Measurements from ENCODE around the gene LRRC7.
A peak's percentile ranks its signal among the peaks of the same experiment; 100 is the strongest.

LRRC7 gene

GRCh38 chr1:69567652-69568420 is at the start of gene LRRC7:
LRRC7 (plus strand) TSS chr1:69567922; CDS start chr1:69568640, 718 bp downstream.
- peak; percentile 10 for DNase-seq (ENCODE audit: insufficient read length, low spot score)
- no peak for FAIRE-seq

DNA sequence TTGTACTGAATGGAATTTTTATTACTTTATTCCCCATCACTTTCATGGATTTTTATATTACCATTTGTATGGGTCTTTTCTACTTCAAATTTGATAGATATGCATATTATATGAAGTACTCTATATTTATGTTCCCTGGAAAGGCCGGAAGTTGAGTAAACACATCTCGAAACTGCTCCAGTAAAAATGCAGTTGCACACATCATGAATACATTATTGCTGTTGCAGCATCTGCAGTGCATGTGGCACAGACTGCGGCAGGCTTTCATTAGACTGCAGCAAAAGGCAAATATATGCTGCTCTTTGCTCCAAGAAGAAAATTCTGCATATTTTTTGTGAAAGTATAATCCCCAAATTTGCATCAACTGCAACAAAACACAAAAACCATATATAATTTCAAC is 48.7 kb upstream of the LRRC7 start:
- no peak for FAIRE-seq
- DNase-seq (ENCODE audit: insufficient read length, low spot score): no peak

DNA sequence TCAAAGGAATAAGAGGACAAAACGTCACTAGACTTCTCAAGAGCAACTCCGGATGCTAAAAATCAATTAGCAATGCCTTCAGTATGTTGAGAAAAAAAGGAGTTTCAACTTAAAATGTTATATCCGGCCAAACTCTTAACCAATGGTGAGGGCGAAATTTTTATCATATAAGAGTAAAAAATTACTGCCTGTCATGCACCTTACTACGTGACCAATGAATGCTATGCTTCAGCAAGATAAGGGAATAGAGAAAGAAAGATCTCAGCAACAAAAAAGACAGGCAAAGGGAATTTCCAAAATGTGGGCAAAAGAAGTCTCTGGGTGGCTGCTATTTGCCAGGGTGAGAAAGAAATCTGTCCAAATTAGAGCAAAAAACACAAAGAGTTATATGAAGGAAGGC is 47.4 kb upstream of the LRRC7 start:
- no peak for FAIRE-seq
- DNase-seq (ENCODE audit: insufficient read length, low spot score): no peak

DNA sequence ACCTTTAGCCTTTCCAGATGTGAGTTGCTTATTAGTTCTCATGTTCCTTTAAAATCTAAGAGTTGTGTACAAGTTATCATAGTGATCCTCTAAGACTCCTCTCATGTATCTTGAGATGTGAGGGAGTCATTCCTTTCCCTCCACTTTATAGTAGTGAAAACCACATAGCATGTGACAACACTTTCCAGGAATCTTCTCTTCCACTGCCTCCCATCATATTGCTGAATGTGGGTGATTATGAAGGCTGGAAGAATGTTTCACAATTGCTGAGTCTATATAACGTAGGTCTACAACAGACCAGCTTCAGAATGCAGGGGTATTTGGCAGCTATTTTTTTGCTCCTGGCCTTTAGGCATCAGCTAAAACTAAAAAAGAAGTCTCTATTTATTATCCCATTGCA is 44.7 kb upstream of the LRRC7 start:
- peak; percentile 54 for DNase-seq (ENCODE audit: insufficient read length, low spot score)
- FAIRE-seq: no peak

- DNase-seq (ENCODE audit: insufficient read length, low spot score) (no peak), FAIRE-seq (no peak)
These were observed 44.3 kb upstream of the LRRC7 start for GRCh38 chr1:69523461-69523860.

DNA sequence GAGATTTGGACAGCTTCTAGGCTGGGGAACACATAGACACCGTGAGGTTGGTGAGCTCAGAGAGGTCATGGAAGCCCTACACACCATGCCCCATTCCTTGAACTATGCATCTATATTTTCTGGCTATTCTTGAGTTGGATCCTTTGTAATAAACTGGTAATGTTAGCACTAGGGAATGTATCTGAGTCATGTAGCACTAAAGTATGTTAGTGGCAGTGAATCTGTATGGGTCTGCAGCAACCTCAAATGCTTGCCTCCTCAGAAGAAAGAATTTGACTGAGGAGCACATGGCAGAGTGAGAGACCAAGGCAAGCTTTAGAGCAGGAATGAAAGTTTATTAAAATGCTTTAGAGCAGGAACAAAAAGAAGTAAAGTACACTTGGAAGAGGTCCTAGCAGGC is 43.7 kb upstream of the LRRC7 start:
- DNase-seq (ENCODE audit: insufficient read length, low spot score): no peak
- FAIRE-seq: no peak

- DNase-seq (ENCODE audit: insufficient read length, low spot score): no peak
- no peak for FAIRE-seq
These were observed 40.4 kb upstream of the LRRC7 start for GRCh38 chr1:69527273-69527672.

DNA sequence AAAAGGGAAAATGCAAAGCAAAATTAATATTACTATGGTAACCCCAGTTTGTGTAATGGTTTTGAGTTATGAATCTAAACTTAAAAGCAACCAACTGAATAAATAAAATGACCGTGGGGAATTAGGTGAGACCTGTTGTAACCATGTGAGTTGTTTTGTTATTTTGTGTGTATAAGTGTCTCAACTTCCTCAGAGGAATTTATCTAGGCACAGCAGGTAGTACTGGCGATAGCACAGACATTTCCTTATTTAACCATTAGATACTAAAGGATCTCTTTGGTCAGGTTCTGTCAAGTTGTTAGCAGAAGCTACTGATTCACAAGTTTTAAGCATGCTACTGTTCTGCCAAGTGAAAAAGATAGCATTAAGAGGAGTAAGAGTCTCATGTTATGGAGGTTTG is 39.3 kb upstream of the LRRC7 start:
- FAIRE-seq (no peak), DNase-seq (ENCODE audit: insufficient read length, low spot score) (no peak)

- no peak for DNase-seq (ENCODE audit: insufficient read length, low spot score)
- no peak for FAIRE-seq
These were observed 34.4 kb upstream of the LRRC7 start for GRCh38 chr1:69533343-69533742.

GRCh38 chr1:69534829-69535228 is 32.9 kb upstream of the LRRC7 start:
- no peak for DNase-seq (ENCODE audit: insufficient read length, low spot score)
- FAIRE-seq: no peak

DNA sequence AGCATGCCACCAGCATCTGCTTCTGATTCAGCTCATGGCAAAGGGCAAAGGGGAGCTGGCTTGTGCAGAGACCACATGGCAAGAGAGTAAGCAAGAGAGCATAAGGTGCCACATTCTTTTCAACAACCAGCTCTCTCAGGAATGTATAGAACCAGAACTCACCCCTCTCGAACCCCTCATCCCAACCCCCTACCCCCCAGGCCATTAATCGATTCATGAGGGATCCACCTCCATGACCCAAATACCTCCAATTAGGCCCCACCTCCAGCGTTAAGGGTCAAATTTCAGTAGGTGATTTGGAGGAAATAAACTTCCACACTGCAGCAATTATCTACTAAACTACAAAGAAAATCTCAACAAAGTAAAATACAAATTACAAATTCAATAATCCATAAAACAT is 32.2 kb upstream of the LRRC7 start:
- FAIRE-seq: no peak
- no peak for DNase-seq (ENCODE audit: insufficient read length, low spot score)

DNA sequence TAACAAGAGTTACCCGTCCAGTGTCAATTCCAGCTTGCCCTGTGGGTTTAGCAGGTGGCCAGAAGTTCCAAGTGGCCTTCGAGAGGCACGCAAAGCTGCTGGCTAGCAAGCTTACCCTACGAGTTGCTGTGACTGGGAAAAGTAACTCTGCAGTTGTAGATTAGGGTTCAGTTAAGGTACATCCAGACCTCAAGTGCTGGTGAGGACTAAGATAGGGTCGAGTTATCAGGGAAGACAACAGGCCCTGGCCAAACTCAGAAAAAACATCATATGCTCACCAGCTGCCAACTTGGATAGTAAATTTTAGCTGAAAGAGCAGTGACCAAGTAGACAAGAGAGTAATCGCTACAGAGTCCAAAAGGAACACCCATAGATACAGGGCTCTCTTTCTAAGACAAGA is 27.7 kb upstream of the LRRC7 start:
- DNase-seq (ENCODE audit: insufficient read length, low spot score): no peak

GRCh38 chr1:69551476-69552324 is 16.0 kb upstream of the LRRC7 start:
- FAIRE-seq: no peak

More for the DNA sequence above, 27.7 kb upstream of the LRRC7 start:
- FAIRE-seq: no peak

GRCh38 chr1:69553726-69554125 is 14.0 kb upstream of the LRRC7 start:
- DNase-seq (ENCODE audit: insufficient read length, low spot score) (no peak), FAIRE-seq (no peak)

More at GRCh38 chr1:69551476-69552324, 16.0 kb upstream of the LRRC7 start:
- DNase-seq (ENCODE audit: insufficient read length, low spot score): no peak

- no peak for FAIRE-seq
- DNase-seq (ENCODE audit: insufficient read length, low spot score): peak; percentile 4
These were observed 876 bp downstream of the LRRC7 start for GRCh38 chr1:69568421-69569174.

GRCh38 chr1:69569175-69569541 is 1.4 kb downstream of the LRRC7 start:
- no peak for FAIRE-seq

GRCh38 chr1:69569576-69570328 is 2.0 kb downstream of the LRRC7 start:
- DNase-seq (ENCODE audit: insufficient read length, low spot score) (peak; percentile 4), FAIRE-seq (no peak)

More at GRCh38 chr1:69569175-69569541, 1.4 kb downstream of the LRRC7 start:
- no peak for DNase-seq (ENCODE audit: insufficient read length, low spot score)

DNA sequence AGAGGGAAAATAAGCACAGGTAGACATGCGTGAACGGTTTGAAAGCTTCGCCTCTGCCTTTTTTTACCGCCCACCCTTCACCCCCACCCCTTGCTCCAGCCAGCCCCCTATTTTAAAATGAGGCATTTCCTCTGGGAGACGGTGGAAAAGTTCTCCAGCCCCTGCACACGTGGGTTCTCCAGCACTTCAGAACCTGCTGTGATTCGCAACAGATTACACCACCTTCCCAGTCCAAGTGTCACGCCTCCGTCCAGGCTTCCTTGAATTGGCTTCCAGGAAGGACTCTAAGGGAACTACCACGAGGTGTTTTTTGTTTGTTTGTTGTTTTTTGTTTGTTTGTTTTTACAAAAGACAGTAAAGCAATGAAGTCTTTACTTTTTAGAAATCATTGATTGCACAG is 2.6 kb downstream of the LRRC7 start:
- FAIRE-seq (no peak), DNase-seq (ENCODE audit: insufficient read length, low spot score) (no peak)

DNA sequence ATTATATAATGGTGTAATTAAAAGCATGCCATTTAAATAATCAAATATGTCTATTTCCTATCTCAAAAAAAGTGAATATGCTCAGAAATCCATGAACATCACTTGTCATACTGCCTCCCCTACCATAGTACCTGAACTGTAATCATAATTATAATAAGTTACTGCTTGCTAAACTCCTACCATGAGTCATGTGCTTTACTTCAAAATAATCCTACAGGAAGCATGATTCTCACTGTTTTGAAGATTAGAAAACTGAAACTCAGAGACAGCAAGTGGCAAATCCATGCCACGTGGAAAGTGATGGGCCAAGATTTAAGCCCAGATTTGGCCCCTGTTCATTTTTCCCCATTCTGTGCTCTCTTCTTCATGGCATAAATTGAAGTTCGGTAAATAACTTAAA is 5.2 kb downstream of the LRRC7 start:
- FAIRE-seq: no peak

DNA sequence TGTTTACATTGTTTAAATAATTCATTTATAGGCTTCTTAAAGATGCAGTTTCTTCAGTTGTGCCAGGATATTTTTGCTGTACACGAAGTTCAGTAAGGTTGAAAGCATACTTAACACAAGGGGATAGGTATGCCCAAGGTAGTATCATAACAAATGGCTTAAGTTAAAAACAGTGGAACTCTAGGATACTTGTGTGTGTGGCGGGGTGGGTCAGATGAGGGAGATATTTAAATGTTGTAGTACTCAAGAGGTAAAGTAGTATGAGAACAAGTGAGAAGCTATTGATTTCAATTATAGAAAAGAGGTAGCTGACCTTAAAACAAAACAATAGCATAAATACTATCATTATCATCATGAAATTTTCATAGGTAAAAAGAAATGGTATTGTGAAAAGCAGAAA is 6.2 kb downstream of the LRRC7 start:
- FAIRE-seq: no peak
- DNase-seq (ENCODE audit: insufficient read length, low spot score): no peak

More for the DNA sequence above, 5.2 kb downstream of the LRRC7 start:
- DNase-seq (ENCODE audit: insufficient read length, low spot score): no peak

All from HTR-8/SVneo (cell line).